Measurements from ENCODE around the gene NOTCH2.

The NOTCH2 gene

GRCh38 chr1:119902775-119903442 lies 166.6 kb downstream of the NOTCH2 start:
- no peak for DNase-seq

- DNase-seq, result no peak
These were observed 170.3 kb downstream of the NOTCH2 start for GRCh38 chr1:119898981-119899720.

- no peak for DNase-seq
These were observed 170.9 kb downstream of the NOTCH2 start for GRCh38 chr1:119898530-119898929.

- no peak for DNase-seq
These were observed 173.2 kb downstream of the NOTCH2 start, which contains the start of gene ADAM30 for GRCh38 chr1:119896303-119896702. TSS of gene ADAM30 (minus strand) at chr1:119896515. CDS start at chr1:119896336, 179 bp downstream.

GRCh38 chr1:119895102-119895501 lies 174.4 kb downstream of the NOTCH2 start:
- no peak for DNase-seq

GRCh38 chr1:119893827-119894700 lies 175.4 kb downstream of the NOTCH2 start:
- no peak for DNase-seq

GRCh38 chr1:119893238-119893791 lies 176.1 kb downstream of the NOTCH2 start:
- DNase-seq, result no peak

GRCh38 chr1:119891386-119891785 lies 178.1 kb downstream of the NOTCH2 start:
- no peak for DNase-seq

GRCh38 chr1:119888476-119888875 lies 181.0 kb downstream of the NOTCH2 start:
- DNase-seq, result no peak

- no peak for DNase-seq
These were observed 182.0 kb downstream of the NOTCH2 start for GRCh38 chr1:119887427-119887826.

- DNase-seq, result peak; percentile 10
These were observed 183.3 kb downstream of the NOTCH2 start for GRCh38 chr1:119885903-119886783.

GRCh38 chr1:119884711-119885110 lies 184.8 kb downstream of the NOTCH2 start:
- DNase-seq, result no peak

- no peak for DNase-seq
These were observed 185.6 kb downstream of the NOTCH2 start for GRCh38 chr1:119883826-119884225.

GRCh38 chr1:119882132-119883049 lies 187.1 kb downstream of the NOTCH2 start:
- DNase-seq, result no peak

- DNase-seq, result no peak
These were observed 189.7 kb downstream of the NOTCH2 start for GRCh38 chr1:119879510-119880434.

GRCh38 chr1:119878171-119878570 lies 191.3 kb downstream of the NOTCH2 start:
- DNase-seq, result peak; percentile 22

- DNase-seq, result no peak
These were observed 195.3 kb downstream of the NOTCH2 start for GRCh38 chr1:119874186-119874585.

- DNase-seq, result no peak
These were observed 196.1 kb downstream of the NOTCH2 start for GRCh38 chr1:119873135-119874015.

GRCh38 chr1:119871881-119872280 lies 197.6 kb downstream of the NOTCH2 start:
- DNase-seq, result no peak

All from NCI-H774 (cell line).